Heart left ventricle (tissue), 16 donors: ENCODE data around the gene FAM171A1. TPM values are rescaled to one million over a fixed set of nuclear protein-coding genes. Genes with fewer than 3 reads are reported as not detected.

Source experiments
- ATAC-seq, 4 donors: fragments of 200-7000 bp; cut with Tn5 transposase; one replicate each; pipeline ENCODE4 v1.9.1; 2020 to 2022; ENCODE audit warnings: moderate library complexity in 4 of 4, mild to moderate bottlenecking in 3 of 4, moderate number of reproducible peaks in 1 of 4
- DNase-seq, 5 donors: peaks; one replicate each; pipeline ENCODE4 v3.0.0-alpha.2; 2020
- H3K27ac ChIP-seq, 12 donors: fragments of 200-600 bp; sonication (generic) in 4 of 12; one replicate each; pipeline versions ENCODE4 v1.5.0 to v1.8.0; 2016 to 2022; ENCODE audit warnings: mild to moderate bottlenecking in 2 of 12
- H3K27me3 ChIP-seq, 9 donors: fragments of 200-600 bp; sonication (generic) in 2 of 9; one replicate each; pipeline versions ENCODE4 v1.5.1 to v1.8.0; 2016 to 2022; ENCODE audit warnings: mild to moderate bottlenecking in 3 of 9
- H3K36me3 ChIP-seq, 9 donors: fragments of 200-600 bp; sonication (generic) in 2 of 9; one replicate each; pipeline versions ENCODE4 v1.5.0 to v1.8.0; 2018 to 2022; ENCODE audit warnings: mild to moderate bottlenecking in 2 of 9
- H3K4me1 ChIP-seq, 12 donors: fragments of 200-600 bp; sonication (generic) in 4 of 12; one replicate each; pipeline versions ENCODE4 v1.5.0 to v1.8.0; 2016 to 2022; ENCODE audit warnings: mild to moderate bottlenecking in 3 of 12
- H3K4me3 ChIP-seq, 12 donors: fragments of 200-600 bp; sonication (generic) in 4 of 12; one replicate each; pipeline versions ENCODE4 v1.5.0 to v1.8.0; 2017 to 2022; ENCODE audit warnings: mild to moderate bottlenecking in 9 of 12, moderate library complexity in 4 of 12
- H3K9me3 ChIP-seq, 12 donors: fragments of 200-600 bp; sonication (generic) in 4 of 12; one replicate each; pipeline versions ENCODE4 v1.5.0 to v1.8.0; 2016 to 2022; ENCODE audit warnings: mild to moderate bottlenecking in 1 of 12
- POLR2A ChIP-seq, 2 donors: fragments of 450-650 bp; IDR thresholded peaks; one replicate each; pipeline ENCODE4 v1.6.1; 2017; ENCODE audit warnings: antibody characterized with exemption in 2 of 2, mild to moderate bottlenecking in 2 of 2, moderate library complexity in 2 of 2
- WGBS, 4 donors: extraction: QIAGEN DNeasy Blood & Tissue Kit in 2 of 4; methylation state at CpG; one replicate each; pipeline versions ENCODE4 v1.1.5 to v1.1.7; 2013 to 2018; 5-methylcytosine and 5-hydroxymethylcytosine counted together
- intact Hi-C, 10 donors: fragments of 100-400 bp; cut with DNase I; formaldehyde crosslinking; loops; one replicate each; pipeline versions ENCODE4 v1.11.1 to v1.14.2; 2022
- polyA plus RNA-seq, 2 donors: library from polyadenylated mRNA; stranded (reverse); fragments of 200-250 nt; gene quantifications; one replicate each; pipeline ENCODE4 v1.2.3, GENCODE V29; 2013
- total RNA-seq, 9 donors: library from RNA; depleted of rRNA in 2 of 9; stranded (reverse); fragments of >200 nt in 2 of 9; fragmentation: NEBNext Ultra II Directional in 3 of 9; extraction: Animal tissue kit (Norgen Biotek cat#: 25700) in 3 of 9; gene quantifications; one replicate each; pipeline versions ENCODE4 v1.1.0 to v1.2.4, GENCODE V29; 2016 to 2023
- TF ChIP-seq, protein P1 (sequence below), 12 donors: fragments of 200-600 bp; sonication (generic) in 4 of 12; IDR thresholded peaks; one replicate each; pipeline versions ENCODE4 v1.5.0 to v1.8.0; 2018 to 2022; ENCODE audit warnings: antibody characterized with exemption in 12 of 12, mild to moderate bottlenecking in 5 of 12
- donor health status: ischemic (EF 13 %, LVEDD 7.1; RV severe dilation, severe dysfunction).
- donor health status: healthy with polysubstance abuse.
- donor health status: DM: no; HTN: yes; CAD: no.
- donor health status: DM: no; HTN: no; CAD: no.
- donor health status: ischemic (EF 25% LVEDD 6.9; RV normal size, moderate dysfunction).
- donor health status: ischemic (EF 25% LVEDD 5.7; RV mildly dilated, moderate dysfunction).
- donor health status: healthy.
- donor health status: DM: yes; HTN: yes; CAD: no.
- donor health status: ischemic (EF 35%, LVEDD 5.7; RV mildly dilated, moderate dysfunction).
- donor health status: nonischemic (EF 11% LVEDD 7.7; RV severe dilation, severe dysfunction).
- donor health status: DM: yes; HTN: yes; CAD: no.
- donor health status: PGD.
- donor health status: ischemic (EF 29% LVEDD 5.4; RV normal size, mild dysfunction).
- donor health status: nonischemic (EF 23%, LVEDD 6.1; RV moderate dilation, normal function).

The FAM171A1 gene
- total and polyA plus RNA-seq, 11 donors, result 4.1 to 18.0 (median 9.8) TPM

DNA sequence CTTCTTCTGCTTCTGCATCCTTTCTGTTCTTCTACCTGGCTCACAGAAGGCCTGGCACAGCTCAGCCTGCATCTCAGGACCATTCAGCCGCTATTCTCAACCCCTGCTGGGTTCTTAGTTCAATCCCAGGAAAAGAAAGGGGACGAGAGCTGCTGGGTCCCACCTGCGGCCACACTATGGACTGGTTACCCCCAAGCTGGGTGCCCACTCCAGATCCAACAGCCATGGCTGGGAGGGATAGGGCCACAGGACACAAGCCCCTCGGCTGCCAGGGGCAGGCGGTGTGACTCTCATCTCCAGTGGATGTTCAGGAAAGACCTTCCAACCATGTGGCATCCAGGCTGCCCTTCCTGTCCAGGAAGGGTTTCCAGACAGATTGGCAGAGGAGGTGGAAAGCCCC, 105.0 kb downstream of the FAM171A1 start:
- WGBS, 4 donors, result 97 to 98% (median 97%) methylated on average over 5 of the region's 5 CpGs
- intact Hi-C loops, result loop anchor here in 2 of 10 donors (10.0 kb wide), 1 partner anchor 109 kb away; the partner anchor contains the start of gene FAM171A1 (in 2 of the 2)

DNA sequence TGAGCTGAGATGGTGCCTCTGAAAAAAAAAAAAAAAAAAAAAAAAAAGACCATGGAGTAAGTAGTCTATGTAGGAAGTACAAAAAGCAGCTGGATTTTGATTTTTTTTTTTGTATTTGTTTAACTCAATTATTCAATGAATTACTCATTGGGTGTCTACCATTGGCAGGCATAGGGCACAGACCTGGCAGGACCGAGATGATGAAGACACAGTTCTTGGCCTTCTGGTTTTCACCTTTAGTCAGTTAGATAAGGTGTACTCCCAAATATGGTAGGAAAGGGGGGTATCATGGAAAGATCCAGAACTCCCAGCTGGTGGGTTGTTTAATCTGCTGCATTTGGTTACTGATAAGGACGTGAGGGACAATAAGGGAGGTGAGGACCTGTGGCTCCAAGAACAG, 105.5 kb downstream of the FAM171A1 start:
- no peak for DNase-seq
- TF ChIP-seq, protein P1, sequence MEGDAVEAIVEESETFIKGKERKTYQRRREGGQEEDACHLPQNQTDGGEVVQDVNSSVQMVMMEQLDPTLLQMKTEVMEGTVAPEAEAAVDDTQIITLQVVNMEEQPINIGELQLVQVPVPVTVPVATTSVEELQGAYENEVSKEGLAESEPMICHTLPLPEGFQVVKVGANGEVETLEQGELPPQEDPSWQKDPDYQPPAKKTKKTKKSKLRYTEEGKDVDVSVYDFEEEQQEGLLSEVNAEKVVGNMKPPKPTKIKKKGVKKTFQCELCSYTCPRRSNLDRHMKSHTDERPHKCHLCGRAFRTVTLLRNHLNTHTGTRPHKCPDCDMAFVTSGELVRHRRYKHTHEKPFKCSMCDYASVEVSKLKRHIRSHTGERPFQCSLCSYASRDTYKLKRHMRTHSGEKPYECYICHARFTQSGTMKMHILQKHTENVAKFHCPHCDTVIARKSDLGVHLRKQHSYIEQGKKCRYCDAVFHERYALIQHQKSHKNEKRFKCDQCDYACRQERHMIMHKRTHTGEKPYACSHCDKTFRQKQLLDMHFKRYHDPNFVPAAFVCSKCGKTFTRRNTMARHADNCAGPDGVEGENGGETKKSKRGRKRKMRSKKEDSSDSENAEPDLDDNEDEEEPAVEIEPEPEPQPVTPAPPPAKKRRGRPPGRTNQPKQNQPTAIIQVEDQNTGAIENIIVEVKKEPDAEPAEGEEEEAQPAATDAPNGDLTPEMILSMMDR (IDR thresholded peaks at IDR 0.05), result no peak
- TF ChIP-seq POLR2A (IDR thresholded peaks at IDR 0.05), result no peak
- Histone ChIP-seq H3K9me3 (peaks cover 0 to 11% (median 0%) of the 10 kb centered on the region in 12 donors), H3K4me3 (no peak overlapping the region), H3K36me3 (no peaks in the 10 kb centered on the region), H3K27ac (no peak overlapping the region), H3K4me1 (peaks cover 0 to 10% (median 0%) of the 10 kb centered on the region in 12 donors), H3K27me3 (no peaks in the 10 kb centered on the region)
- no peak for ATAC-seq
- WGBS, 4 donors, result 89 to 96% (median 92%) methylated on average over 2 of the region's 2 CpGs
- intact Hi-C loops, result loop anchor here in 2 of 10 donors (10.0 kb wide), 1 partner anchor 109 kb away; the partner anchor contains the start of gene FAM171A1 (in 2 of the 2)

More for the DNA sequence above, 105.0 kb downstream of the FAM171A1 start:
- ATAC-seq (no peak), DNase-seq (no peak)
- H3K36me3 ChIP-seq, result no peaks in the 10 kb centered on the region
- H3K27me3 ChIP-seq, result no peaks in the 10 kb centered on the region
- no peak overlapping the region for H3K27ac ChIP-seq
- H3K9me3 ChIP-seq, result peaks cover 0 to 11% (median 0%) of the 10 kb centered on the region in 12 donors
- H3K4me3 ChIP-seq, result no peak overlapping the region
- TF ChIP-seq, protein P1 (IDR thresholded peaks at IDR 0.05), result no peak
- no peak for TF ChIP-seq POLR2A (IDR thresholded peaks at IDR 0.05)
- H3K4me1 ChIP-seq, result peaks cover 0 to 10% (median 0%) of the 10 kb centered on the region in 12 donors

DNA sequence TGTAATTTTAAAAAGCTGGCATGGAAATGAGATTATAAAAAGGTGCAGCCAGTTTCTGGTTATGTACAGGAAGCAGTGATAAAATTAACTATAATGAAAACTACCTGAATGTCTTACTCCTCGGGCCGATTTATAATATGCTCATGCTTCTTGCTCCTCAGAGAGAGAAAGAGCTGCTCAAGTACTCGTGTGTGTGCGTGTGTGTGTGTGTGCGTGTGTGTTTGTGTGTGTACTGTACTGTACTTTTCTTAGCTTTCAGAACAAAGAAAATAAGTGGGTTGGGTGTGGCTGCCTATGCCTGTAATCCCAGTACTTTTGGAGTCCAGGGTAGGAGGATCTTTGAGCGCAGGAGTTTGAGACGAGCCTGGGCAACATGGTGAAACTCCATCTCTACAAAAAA, 106.0 kb downstream of the FAM171A1 start:
- 75 to 92% (median 86%) methylated on average over 7 of the region's 7 CpGs for WGBS, 4 donors
- peaks cover 0 to 7% (median 0%) of the 10 kb centered on the region in 12 donors for H3K9me3 ChIP-seq
- DNase-seq (peak in 1 of 5 donors; percentile 44), ATAC-seq (no peak)
- H3K36me3 ChIP-seq, result no peaks in the 10 kb centered on the region
- no peak overlapping the region for H3K27ac ChIP-seq
- no peak overlapping the region for H3K4me3 ChIP-seq
- H3K27me3 ChIP-seq, result no peaks in the 10 kb centered on the region
- intact Hi-C loops, result loop anchor here in 2 of 10 donors (10.0 kb wide), 1 partner anchor 110 kb away; the partner anchor contains the start of gene FAM171A1 (in 2 of the 2)
- no peak for TF ChIP-seq POLR2A (IDR thresholded peaks at IDR 0.05)
- TF ChIP-seq, protein P1 (IDR thresholded peaks at IDR 0.05), result no peak
- peaks cover 0 to 10% (median 0%) of the 10 kb centered on the region in 12 donors for H3K4me1 ChIP-seq

DNA sequence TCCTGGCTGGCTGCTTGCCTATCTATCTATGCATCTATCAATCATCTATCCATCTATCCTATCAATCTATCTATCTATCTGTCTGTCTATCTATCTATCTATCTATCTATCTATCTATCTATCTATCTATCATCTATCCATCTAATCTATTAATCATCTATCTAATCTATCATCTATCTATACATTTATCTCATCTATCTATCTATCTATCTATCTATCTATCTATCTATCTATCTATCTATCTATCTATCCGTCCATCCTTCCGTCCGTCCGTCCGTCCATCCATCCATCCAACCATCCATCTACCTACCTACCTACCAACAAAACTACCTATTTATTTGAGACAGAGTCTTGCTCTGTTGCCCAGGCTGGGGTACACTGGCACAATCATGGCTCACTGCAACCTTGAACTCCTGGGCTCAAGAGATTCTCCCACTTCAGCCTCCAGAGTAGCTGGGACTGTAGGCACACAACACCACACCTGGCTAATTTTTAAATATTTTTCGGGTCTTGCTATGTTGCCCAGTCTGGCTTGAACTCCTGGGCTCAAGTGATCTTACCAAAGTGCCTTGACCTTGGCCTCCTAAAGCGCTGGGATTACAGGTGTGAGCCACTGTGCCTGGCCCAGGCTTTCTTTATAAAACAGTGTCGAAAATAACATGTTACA, 107.3 kb downstream of the FAM171A1 start:
- no peaks in the 10 kb centered on the region for H3K9me3 ChIP-seq
- H3K4me3 ChIP-seq, result no peak overlapping the region
- DNase-seq (no peak), ATAC-seq (no peak)
- intact Hi-C loops, result loop anchor here in 7 of 10 donors (2.0 to 10.0 kb wide), 4 partner anchors 104 to 111 kb away; partner anchors contain the start of gene FAM171A1 (in 6 of the 7)
- H3K27ac ChIP-seq, result no peak overlapping the region
- H3K4me1 ChIP-seq, result peaks cover 0 to 10% (median 0%) of the 10 kb centered on the region in 12 donors
- no peaks in the 10 kb centered on the region for H3K36me3 ChIP-seq
- TF ChIP-seq, protein P1 (IDR thresholded peaks at IDR 0.05), result no peak
- no peak for TF ChIP-seq POLR2A (IDR thresholded peaks at IDR 0.05)
- no peaks in the 10 kb centered on the region for H3K27me3 ChIP-seq
- WGBS, 4 donors, result 94 to 98% (median 97%) methylated on average over 8 of the region's 8 CpGs
